ENCODE measurements around the gene FANCE. TPM values are rescaled to one million over a fixed set of nuclear protein-coding genes. Genes with fewer than 3 reads are reported as not detected.

Gene FANCE
- total and polyA plus RNA-seq, 9 of the 15 experiments (the other 6 are each of a cell fraction or from before 2014, with no cell fraction given), result 5.7 to 30.2 (median 17.0) TPM

DNA sequence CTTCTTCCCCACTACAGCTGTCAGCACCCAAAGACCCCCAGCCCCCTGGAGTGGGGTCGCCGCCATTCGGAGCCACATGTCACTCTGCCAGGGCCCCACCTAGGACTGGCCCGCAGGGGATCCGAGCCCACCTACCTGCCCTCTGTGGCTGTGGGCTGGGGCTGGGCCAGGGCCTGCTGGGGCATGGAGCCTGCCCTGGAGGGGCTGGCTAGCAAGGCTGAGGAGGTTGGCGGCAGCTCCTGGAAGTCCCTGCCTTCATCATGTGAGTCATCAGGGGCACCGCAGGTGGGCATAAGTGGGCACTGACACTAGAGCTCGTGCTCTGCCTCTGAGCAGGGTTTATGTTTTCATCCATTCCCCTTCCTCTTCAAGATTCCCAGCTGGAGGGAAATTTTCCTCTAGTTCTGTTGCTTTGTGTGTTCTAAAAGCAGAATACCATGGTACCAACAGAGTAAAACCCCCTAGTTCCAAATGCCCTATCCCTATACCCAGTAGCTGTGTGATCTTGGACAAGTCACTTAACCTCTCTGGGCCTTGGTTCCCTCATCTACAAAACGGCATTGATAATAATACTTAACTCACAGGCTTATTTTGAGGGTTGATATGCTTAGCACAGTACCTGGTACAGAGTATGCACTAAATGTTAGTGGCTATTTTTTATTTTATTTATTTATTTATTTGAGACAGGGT is 8.7 kb upstream of the FANCE start:
- Histone ChIP-seq H2AFZ (ENCODE audit: low read depth, low read length) (no peak overlapping the region), H3K36me3 (ENCODE audit: control insufficient read depth, insufficient read depth, low read length) (no peaks in the 10 kb centered on the region), H3K4me3 (no peak overlapping the region), H4K20me1 (replicated peaks; ENCODE audit: control insufficient read depth, insufficient read depth, low read length) (no peaks in the 10 kb centered on the region), H3K4me2 (ENCODE audit: insufficient read depth, low read length) (no peak overlapping the region), H3K9me3 (replicated peaks; ENCODE audit: control insufficient read depth, insufficient read depth, low read depth, low read length) (no peaks in the 10 kb centered on the region), H3K4me1 (replicated peaks in 1 of 2; ENCODE audit: control insufficient read depth in 2 of 2, insufficient read depth in 2 of 2, low read length in 2 of 2) (peaks cover 5 to 10% of the 10 kb centered on the region in 2 experiments; a peak in 3 of 5 replicates), H3K27me3 (ENCODE audit: control insufficient read depth in 2 of 2, insufficient read depth in 2 of 2, low read length in 2 of 2) (peaks cover 14 to 20% of the 10 kb centered on the region in 2 experiments; a peak in 4 of 5 replicates), H3K9me1 (ENCODE audit: control insufficient read depth, insufficient read depth, low read length) (no peaks in the 10 kb centered on the region), H3K27ac (ENCODE audit: extremely low read depth, low read depth, low read length) (no peak overlapping the region), H3K79me2 (ENCODE audit: control insufficient read depth, insufficient read depth, low read length) (no peaks in the 10 kb centered on the region), H3K9ac (ENCODE audit: insufficient read depth in 1 of 2, low read depth in 2 of 2, low read length in 2 of 2) (no peak overlapping the region; a peak in 1 of 4 replicates)
- CTCF ChIA-PET (ENCODE audit: low intra/inter-chr PET ratio), result no interaction called here
- intact Hi-C loops (cut with micrococcal nuclease) (no loop called here), in situ Hi-C loops (cut with MboI) (no loop called here)
- POLR2A ChIA-PET, result interaction anchor here (0.7 to 1.5 kb wide), 4 partner anchors 9 to 54 kb away, joined by 3 to 4 read pairs (median 3); partner anchors contain the start of genes RPL10A and TEAD3
- WGBS (ENCODE audit: insufficient coverage, low coverage, missing lambda C conversion rate), result 7% methylated on average over 9 of the region's 9 CpGs
- no peak for ATAC-seq
- no peak for DNase-seq (ENCODE audit: extremely low read depth in 1 of 4, low spot score in 3 of 4)
- no peak for FAIRE-seq
- no TSS peak for BruUV-seq (replicated peaks)
- TF ChIP-seq CXXC5 (CRISPR knock-in tag; IDR thresholded peaks at IDR 0.05) (no peak), ZNF407 (IDR thresholded peaks at IDR 0.05; ENCODE audit: low read depth) (no peak), CEBPB (tag; IDR thresholded peaks at IDR 0.05) (no peak), RCOR1 (IDR thresholded peaks at IDR 0.05; ENCODE audit: borderline replicate concordance in 1 of 2, low read depth in 2 of 2, low read length in 2 of 2) (0 out of 4 replicates have a peak, but pooled peaks of 1 of the 2 experiments have one; percentile 21), CHD2 (IDR thresholded peaks at IDR 0.05; ENCODE audit: low read depth, low read length) (no peak), NCOA6 (IDR thresholded peaks at IDR 0.05) (no peak), RHOXF2B (CRISPR knock-in tag; conservative IDR thresholded peaks at IDR 0.05) (no peak), CREB1 (IDR thresholded peaks at IDR 0.05) (no peak), CREB1 (CRISPR knock-in tag; IDR thresholded peaks at IDR 0.05) (no peak), SMARCA5 (IDR thresholded peaks at IDR 0.05) (peak; percentile 34; the same call in 1 of the 2 replicates), KLF1 (tag; IDR thresholded peaks at IDR 0.05) (no peak), STAT5B (CRISPR knock-in tag; IDR thresholded peaks at IDR 0.05) (no peak), ASH1L (IDR thresholded peaks at IDR 0.05; ENCODE audit: borderline replicate concordance, low read depth, partially characterized antibody) (no peak), ZNF12 (CRISPR knock-in tag; IDR thresholded peaks at IDR 0.05) (no peak), RBM25 (IDR thresholded peaks at IDR 0.05; ENCODE audit: low read depth, low read length, severe bottlenecking) (peak; percentile 86), BCOR (IDR thresholded peaks at IDR 0.05) (peak; percentile 94)
